Uterus (tissue), 4 donors: ENCODE measurements around the gene ANKRD13B. TPM values are rescaled to one million over a fixed set of nuclear protein-coding genes. Genes with fewer than 3 reads are reported as not detected.
"Not testable (repeated sequence)": the region's sequence is repeated elsewhere in the genome, so short reads cannot be mapped to it uniquely, and the experiment has no call there.

Source experiments
- DNase-seq, 2 donors: peaks; one replicate each; pipeline ENCODE4 v3.0.0-alpha.2; 2019 to 2020
- H3K27ac ChIP-seq, 2 donors: fragments of 200-600 bp; sonication (generic); 1 replicate in 1 of 2; 2 replicates in 1 of 2; pipeline ENCODE4 v1.5.1; 2016 to 2018
- H3K27me3 ChIP-seq, 2 donors: fragments of 200-600 bp; sonication (generic); one replicate each; pipeline ENCODE4 v1.5.1; 2018 to 2019; ENCODE audit warnings: control low read depth in 1 of 2
- H3K36me3 ChIP-seq, 2 donors: fragments of 200-600 bp; sonication (generic); one replicate each; pipeline ENCODE4 v1.5.1; 2019; ENCODE audit warnings: control low read depth in 1 of 2
- H3K4me1 ChIP-seq, 2 donors: fragments of 200-600 bp; sonication (generic); one replicate each; pipeline ENCODE4 v1.5.1; 2018 to 2019; ENCODE audit warnings: control low read depth in 1 of 2
- H3K4me3 ChIP-seq, 2 donors: fragments of 200-600 bp; sonication (generic); 1 replicate in 1 of 2; 2 replicates in 1 of 2; pipeline ENCODE4 v1.5.1; 2018 to 2019; ENCODE audit warnings: mild to moderate bottlenecking in 1 of 2
- H3K9me3 ChIP-seq, 2 donors: fragments of 200-600 bp; sonication (generic); one replicate each; pipeline ENCODE4 v1.5.1; 2019; ENCODE audit warnings: control low read depth in 1 of 2
- POLR2A ChIP-seq, 2 donors: fragments of 450-650 bp; IDR thresholded peaks; one replicate each; pipeline ENCODE4 v1.6.1; 2016; ENCODE audit warnings: antibody characterized with exemption in 2 of 2, mild to moderate bottlenecking in 1 of 2, moderate library complexity in 1 of 2
- intact Hi-C: fragments of 100-400 bp; cut with DNase I; formaldehyde crosslinking; loops from one replicate; pipeline ENCODE4 v1.15.1; 2023; ENCODE audit warnings: low total_unique reads
- total RNA-seq, 4 donors: library from RNA; depleted of rRNA in 3 of 4; stranded (reverse); fragments of >200 nt in 3 of 4; gene quantifications; one replicate each; pipeline versions ENCODE4 v1.1.0 to v1.2.4, GENCODE V29; 2014 to 2023
- TF ChIP-seq, protein P1 (sequence below), 4 experiments: fragments of 200-600 bp in 2 of 4; fragments of 450-650 bp in 2 of 4; sonication (generic) in 2 of 4; IDR thresholded peaks; one replicate each; pipeline ENCODE4 v1.5.1; 2016 to 2019; ENCODE audit warnings: antibody characterized with exemption in 4 of 4, mild to moderate bottlenecking in 2 of 4, moderate library complexity in 1 of 4
- donor health status: DM: yes; HTN: yes; CAD: no.

Gene ANKRD13B
- total RNA-seq, 4 donors from 2014 or later = 2.8 to 17.0 (median 12.7) TPM

DNA sequence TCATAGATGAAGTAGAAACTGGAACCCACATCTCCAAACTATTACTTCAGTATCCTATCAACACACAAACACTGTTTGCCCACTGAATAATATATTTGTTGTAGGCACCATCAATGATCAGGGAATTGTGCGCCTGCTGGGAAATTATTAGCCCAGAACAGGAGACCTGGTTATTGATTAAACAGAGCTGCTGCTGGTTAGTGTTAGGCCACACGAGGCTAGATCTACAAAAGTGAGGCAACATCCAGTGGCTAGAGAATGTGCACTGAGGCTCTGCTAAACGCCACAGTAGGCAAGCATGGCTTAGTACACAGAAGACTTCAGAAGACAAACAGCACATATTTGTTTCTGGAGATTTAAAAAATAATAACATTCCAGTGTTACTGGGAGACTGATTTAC lies 37.1 kb upstream of the ANKRD13B start:
- Histone ChIP-seq H3K27me3 (no peaks in the 10 kb centered on the region), H3K36me3 (no peaks in the 10 kb centered on the region), H3K27ac (no peak overlapping the region), H3K4me3 (no peak overlapping the region), H3K4me1 (no peaks in the 10 kb centered on the region), H3K9me3 (no peaks in the 10 kb centered on the region)
- TF ChIP-seq, protein P1, sequence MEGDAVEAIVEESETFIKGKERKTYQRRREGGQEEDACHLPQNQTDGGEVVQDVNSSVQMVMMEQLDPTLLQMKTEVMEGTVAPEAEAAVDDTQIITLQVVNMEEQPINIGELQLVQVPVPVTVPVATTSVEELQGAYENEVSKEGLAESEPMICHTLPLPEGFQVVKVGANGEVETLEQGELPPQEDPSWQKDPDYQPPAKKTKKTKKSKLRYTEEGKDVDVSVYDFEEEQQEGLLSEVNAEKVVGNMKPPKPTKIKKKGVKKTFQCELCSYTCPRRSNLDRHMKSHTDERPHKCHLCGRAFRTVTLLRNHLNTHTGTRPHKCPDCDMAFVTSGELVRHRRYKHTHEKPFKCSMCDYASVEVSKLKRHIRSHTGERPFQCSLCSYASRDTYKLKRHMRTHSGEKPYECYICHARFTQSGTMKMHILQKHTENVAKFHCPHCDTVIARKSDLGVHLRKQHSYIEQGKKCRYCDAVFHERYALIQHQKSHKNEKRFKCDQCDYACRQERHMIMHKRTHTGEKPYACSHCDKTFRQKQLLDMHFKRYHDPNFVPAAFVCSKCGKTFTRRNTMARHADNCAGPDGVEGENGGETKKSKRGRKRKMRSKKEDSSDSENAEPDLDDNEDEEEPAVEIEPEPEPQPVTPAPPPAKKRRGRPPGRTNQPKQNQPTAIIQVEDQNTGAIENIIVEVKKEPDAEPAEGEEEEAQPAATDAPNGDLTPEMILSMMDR (IDR thresholded peaks at IDR 0.05) = no peak
- TF ChIP-seq POLR2A (IDR thresholded peaks at IDR 0.05) = no peak
- intact Hi-C loops = no loop called here
- DNase-seq = no peak

DNA sequence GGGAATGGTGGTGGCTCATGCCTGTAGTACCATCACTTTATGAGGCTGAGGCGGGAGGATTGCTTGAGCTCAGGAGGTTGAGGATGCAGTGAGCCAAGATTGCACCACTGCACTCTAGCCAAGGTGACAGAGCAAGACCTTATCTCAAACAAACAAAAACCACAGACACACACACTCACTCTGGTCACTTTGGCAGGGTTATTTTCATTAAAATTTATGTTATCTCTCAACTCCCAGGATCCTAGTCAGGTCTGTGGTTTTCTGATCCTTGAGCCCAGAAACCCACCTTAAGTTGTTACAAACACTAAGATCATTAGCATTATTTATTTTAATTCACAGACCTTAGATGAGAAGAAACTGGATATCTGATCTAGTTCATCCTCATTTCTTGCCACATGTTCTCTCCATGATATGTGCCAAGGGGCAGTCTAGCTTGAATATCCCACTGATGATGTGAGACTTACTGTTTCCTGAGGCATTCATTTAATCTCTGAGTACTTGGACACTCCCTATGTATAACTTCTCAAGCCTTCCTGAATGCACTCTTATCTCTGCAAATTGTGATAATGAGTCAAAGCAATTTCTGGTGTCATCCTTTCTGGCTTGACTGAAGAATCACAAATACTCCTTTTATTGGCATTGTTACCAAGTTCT lies 35.7 kb upstream of the ANKRD13B start:
- TF ChIP-seq POLR2A (IDR thresholded peaks at IDR 0.05) = no peak
- TF ChIP-seq, protein P1 (IDR thresholded peaks at IDR 0.05) = no peak
- Histone ChIP-seq H3K36me3 (no peaks in the 10 kb centered on the region), H3K4me3 (no peak overlapping the region), H3K27ac (no peak overlapping the region), H3K27me3 (no peaks in the 10 kb centered on the region), H3K4me1 (no peaks in the 10 kb centered on the region), H3K9me3 (no peaks in the 10 kb centered on the region)
- no peak for DNase-seq
- intact Hi-C loops = no loop called here

DNA sequence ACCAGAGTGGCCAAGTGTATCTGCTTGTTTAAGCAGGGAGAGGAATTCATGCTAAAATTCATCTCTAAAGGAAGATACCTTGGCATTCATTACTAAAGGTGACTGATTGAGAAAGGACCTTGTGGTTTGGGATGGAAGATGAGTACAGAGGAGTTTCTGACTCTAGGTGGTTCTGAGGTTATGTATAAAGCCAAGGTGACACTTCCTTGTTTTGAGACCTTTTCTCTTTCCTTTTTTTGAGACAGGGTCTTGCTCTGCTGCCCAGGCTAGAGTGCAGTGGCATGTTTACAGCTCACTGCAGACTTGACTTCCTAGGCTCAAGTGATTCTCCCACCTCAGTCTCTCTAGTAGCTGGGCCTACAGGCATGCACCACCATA lies 35.2 kb upstream of the ANKRD13B start:
- Histone ChIP-seq H3K4me3 (no peak overlapping the region), H3K27ac (no peak overlapping the region), H3K36me3 (no peaks in the 10 kb centered on the region), H3K4me1 (no peaks in the 10 kb centered on the region), H3K27me3 (no peaks in the 10 kb centered on the region), H3K9me3 (no peaks in the 10 kb centered on the region)
- no peak for DNase-seq
- no peak for TF ChIP-seq POLR2A (IDR thresholded peaks at IDR 0.05)
- TF ChIP-seq, protein P1 (IDR thresholded peaks at IDR 0.05) = no peak
- intact Hi-C loops = no loop called here

DNA sequence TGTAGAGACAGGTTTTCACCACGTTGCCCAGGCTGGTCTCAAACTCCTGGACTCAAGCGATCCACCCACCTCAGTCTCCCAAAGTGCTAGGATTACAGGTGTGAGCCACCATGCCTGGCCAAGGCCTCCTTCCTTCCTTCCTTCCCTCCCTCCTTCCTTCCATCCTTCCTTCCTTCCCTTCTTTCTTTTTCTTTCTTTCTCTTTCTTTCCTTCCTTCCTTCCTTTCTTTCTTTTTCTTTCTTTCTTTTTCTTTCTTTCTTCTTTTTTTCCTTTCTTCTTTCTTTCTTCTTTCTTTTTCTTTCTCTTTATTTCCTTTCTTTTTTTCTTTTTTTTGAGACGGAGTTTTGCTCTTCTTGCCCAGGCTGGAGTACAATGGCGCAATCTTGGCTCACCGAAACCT lies 34.8 kb upstream of the ANKRD13B start:
- intact Hi-C loops = not testable (repeated sequence)

DNA sequence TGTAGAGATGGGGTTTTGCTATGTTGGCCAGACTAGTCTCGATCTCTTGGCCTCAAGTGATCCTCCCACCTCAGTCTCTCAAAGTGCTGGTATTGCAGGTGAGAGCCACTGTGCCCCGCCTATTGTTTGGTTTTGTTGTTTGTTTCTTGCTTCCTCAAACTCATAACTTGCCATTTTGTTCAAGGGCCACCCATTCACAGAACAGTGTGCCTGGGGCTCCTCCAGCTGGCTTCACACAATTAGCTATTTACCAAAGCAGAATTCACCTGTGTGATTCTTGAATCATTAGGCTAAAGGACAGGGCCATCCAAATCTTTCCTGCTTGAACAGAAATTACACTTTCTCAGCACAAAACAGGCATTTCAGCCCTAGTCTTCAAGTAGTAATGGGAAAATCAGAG lies 33.3 kb upstream of the ANKRD13B start:
- no peak for TF ChIP-seq POLR2A (IDR thresholded peaks at IDR 0.05)
- TF ChIP-seq, protein P1 (IDR thresholded peaks at IDR 0.05) = no peak
- Histone ChIP-seq H3K27me3 (no peaks in the 10 kb centered on the region), H3K4me1 (no peaks in the 10 kb centered on the region), H3K36me3 (no peaks in the 10 kb centered on the region), H3K27ac (no peak overlapping the region), H3K9me3 (no peaks in the 10 kb centered on the region), H3K4me3 (no peak overlapping the region)
- intact Hi-C loops = no loop called here
- no peak for DNase-seq

More for the DNA sequence above, 34.8 kb upstream of the ANKRD13B start:
- H3K27ac ChIP-seq, H3K4me1 ChIP-seq, H3K27me3 ChIP-seq, H3K4me3 ChIP-seq, H3K9me3 ChIP-seq, DNase-seq, H3K36me3 ChIP-seq: not testable (repeated sequence)

DNA sequence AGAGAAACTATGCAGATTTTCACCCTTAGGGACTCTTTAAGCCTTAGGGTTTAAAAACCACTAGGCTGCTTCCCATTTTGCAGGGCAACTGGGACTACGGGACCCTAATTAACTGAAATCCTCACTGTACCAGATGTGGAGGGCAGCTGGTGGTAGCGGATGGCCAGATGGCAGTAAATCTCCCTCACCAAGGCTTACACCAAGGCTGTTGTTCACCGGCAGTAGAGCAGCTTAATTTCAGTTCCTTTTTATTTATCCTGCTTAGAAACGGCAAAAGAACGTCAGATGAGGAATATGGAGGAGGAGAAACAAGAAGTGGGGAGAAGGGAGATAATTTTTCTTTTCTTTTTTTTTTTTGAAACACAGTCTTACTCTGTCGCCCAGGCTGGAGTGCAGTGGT lies 32.6 kb upstream of the ANKRD13B start:
- H3K4me1 ChIP-seq = no peaks in the 10 kb centered on the region
- H3K27ac ChIP-seq = no peak overlapping the region
- no peak overlapping the region for H3K4me3 ChIP-seq
- no peaks in the 10 kb centered on the region for H3K9me3 ChIP-seq
- no peaks in the 10 kb centered on the region for H3K27me3 ChIP-seq
- no peak for TF ChIP-seq POLR2A (IDR thresholded peaks at IDR 0.05)
- TF ChIP-seq, protein P1 (IDR thresholded peaks at IDR 0.05) = no peak
- H3K36me3 ChIP-seq = no peaks in the 10 kb centered on the region
- DNase-seq = no peak
- intact Hi-C loops = no loop called here
